IMR-90 (cell line): ENCODE results near the gene TNS1. TPM values are rescaled to one million over a fixed set of nuclear protein-coding genes. Genes with fewer than 3 reads are reported as not detected.

Experiments
- ATAC-seq: fragments of 200-7000 bp; cut with Tn5 transposase; 2 replicates; pipeline ENCODE4 v1.9.1; 2020; ENCODE audit warnings: low read depth, mild to moderate bottlenecking, moderate library complexity
- BruUV-seq: library from RNA; stranded (reverse); fragments of 400-500 nt; replicated peaks from 2 replicates; lab custom pipeline; 2021; lab: Mats Ljungman, UMichigan
- CTCF ChIA-PET: fragments of 300-600 bp; formaldehyde crosslinking; extraction: SDS; loops from one replicate; lab custom pipeline; 2021; ENCODE audit warnings: antibody characterized with exemption; lab: Yijun Ruan, JAX
- POLR2A ChIA-PET: fragments of 300-600 bp; sonication (Branson Sonifier 250); formaldehyde crosslinking; loops from one replicate; lab custom pipeline; 2022; ENCODE audit warnings: antibody characterized with exemption; ENCODE audit not compliant: unreplicated experiment; lab: Charles Lee
- DNase-seq: peaks from one replicate; pipeline ENCODE4 v3.0.0; 2013
- H2AFZ ChIP-seq: replicated peaks from 2 replicates; pipeline ENCODE3; 2013; ENCODE audit warnings: low read length, mild to moderate bottlenecking; ENCODE audit not compliant: poor library complexity
- H2AK5ac ChIP-seq: 2 replicates; pipeline ENCODE4 v1.6.1; 2013; ENCODE audit warnings: low read depth, low read length, inconsistent platforms
- H2AK9ac ChIP-seq: replicated peaks from 2 replicates; pipeline ENCODE3; 2013; ENCODE audit warnings: mild to moderate bottlenecking, low read depth, low read length, moderate library complexity; ENCODE audit not compliant: poor library complexity
- H2BK120ac ChIP-seq: 2 replicates; pipeline ENCODE4 v1.6.1; 2013; ENCODE audit warnings: low read depth, low read length, inconsistent platforms
- H2BK15ac ChIP-seq: 3 replicates; pipeline ENCODE4 v1.6.1; 2013; ENCODE audit warnings: low read depth, low read length, inconsistent platforms
- H2BK20ac ChIP-seq: 2 replicates; pipeline ENCODE4 v1.6.1; 2013; ENCODE audit warnings: low read depth, mild to moderate bottlenecking, inconsistent platforms, low read length, moderate library complexity
- H2BK5ac ChIP-seq: 2 replicates; pipeline ENCODE4 v1.6.1; 2013; ENCODE audit warnings: mild to moderate bottlenecking, low read depth, low read length, inconsistent platforms; ENCODE audit not compliant: poor library complexity, severe bottlenecking
- H3K14ac ChIP-seq: replicated peaks from 2 replicates; pipeline ENCODE4 v1.6.1; 2013; ENCODE audit warnings: low read depth, low read length, inconsistent platforms
- H3K18ac ChIP-seq: 2 replicates; pipeline ENCODE4 v1.6.1; 2013; ENCODE audit warnings: low read depth, low read length, control low read depth
- H3K23ac ChIP-seq: 2 replicates; pipeline ENCODE4 v1.6.1; 2013; ENCODE audit warnings: low read depth, low read length, inconsistent platforms
- H3K27ac ChIP-seq: 2 replicates; pipeline ENCODE4 v1.5.1; 2013; ENCODE audit warnings: mild to moderate bottlenecking, control low read depth, low read length; ENCODE audit not compliant: insufficient read depth
- H3K27me3 ChIP-seq: 2 replicates; pipeline ENCODE4 v1.6.1; 2013; ENCODE audit warnings: low read length; ENCODE audit not compliant: control insufficient read depth, insufficient read depth
- H3K36me3 ChIP-seq: 2 replicates; pipeline ENCODE4 v1.6.1; 2013; ENCODE audit warnings: low read length, mixed read lengths; ENCODE audit not compliant: control insufficient read depth, insufficient read depth
- H3K4ac ChIP-seq: 2 replicates; pipeline ENCODE4 v1.6.1; 2013; ENCODE audit warnings: low read depth, low read length, inconsistent platforms
- H3K4me1 ChIP-seq: 2 replicates; pipeline ENCODE4 v1.6.1; 2013; ENCODE audit warnings: low read length, mixed read lengths; ENCODE audit not compliant: control insufficient read depth, insufficient read depth
- H3K4me2 ChIP-seq: 2 replicates; pipeline ENCODE4 v1.6.1; 2013; ENCODE audit warnings: low read depth, mild to moderate bottlenecking, control low read depth, low read length, moderate library complexity
- H3K4me3 ChIP-seq: 2 replicates; pipeline ENCODE4 v1.5.1; 2013; ENCODE audit warnings: low read depth, mild to moderate bottlenecking, control low read depth, low read length, moderate library complexity; ENCODE audit not compliant: insufficient read depth
- H3K56ac ChIP-seq: 2 replicates; pipeline ENCODE4 v1.6.1; 2013; ENCODE audit warnings: low read length, inconsistent platforms; ENCODE audit not compliant: insufficient read depth; ENCODE audit errors: extremely low read depth
- H3K79me1 ChIP-seq, 2 experiments: 2 replicates each; pipeline ENCODE4 v1.6.1; 2013; ENCODE audit warnings: low read length in 2 of 2, inconsistent platforms in 1 of 2, low read depth in 1 of 2
- H3K9ac ChIP-seq: 2 replicates; pipeline ENCODE4 v1.6.1; 2013; ENCODE audit warnings: low read depth, low read length, control low read depth
- H3K9me1 ChIP-seq: 2 replicates; pipeline ENCODE4 v1.6.1; 2013; ENCODE audit warnings: low read length, inconsistent platforms; ENCODE audit not compliant: insufficient read depth
- H3K9me3 ChIP-seq: 2 replicates; pipeline ENCODE4 v1.6.1; 2013; ENCODE audit warnings: low read length; ENCODE audit not compliant: control insufficient read depth, insufficient read depth
- H4K20me1 ChIP-seq: 2 replicates; pipeline ENCODE4 v1.6.1; 2013; ENCODE audit warnings: low read length, inconsistent platforms; ENCODE audit not compliant: insufficient read depth
- H4K5ac ChIP-seq: 2 replicates; pipeline ENCODE4 v1.6.1; 2013; ENCODE audit warnings: mild to moderate bottlenecking, low read depth, low read length, control low read depth
- H4K8ac ChIP-seq, 2 experiments: 2 replicates each; pipeline ENCODE4 v1.6.1; 2013; ENCODE audit warnings: low read depth in 2 of 2, low read length in 2 of 2, control low read depth in 1 of 2, inconsistent platforms in 1 of 2
- H4K91ac ChIP-seq: 2 replicates; pipeline ENCODE4 v1.6.1; 2013; ENCODE audit warnings: low read depth, low read length, inconsistent platforms; ENCODE audit not compliant: insufficient read depth
- MXI1 ChIP-seq: IDR thresholded peaks from 2 replicates; pipeline ENCODE4 v1.6.1; 2012; ENCODE audit warnings: low read depth, mild to moderate bottlenecking, low read length, moderate library complexity, borderline replicate concordance
- WGBS, 2 experiments: methylation state at CpG; one replicate each; pipeline versions ENCODE4 v1.1.5 to v1.1.7; 2013; ENCODE audit warnings: missing lambda C conversion rate in 2 of 2; ENCODE audit not compliant: insufficient read length in 1 of 2; ENCODE audit errors: extremely low coverage in 2 of 2; 5-methylcytosine and 5-hydroxymethylcytosine counted together
- dilution Hi-C: fragments of 300-500 bp; cut with HindIII; formaldehyde crosslinking; loops from one replicate; pipeline ENCODE4 v1.14.3; 2018; ENCODE audit warnings: low sequenced_read_pairs; ENCODE audit not compliant: unreplicated experiment
- in situ Hi-C: fragments of 300-500 bp; cut with MboI; formaldehyde crosslinking; loops from 3 replicates; pipeline ENCODE4 v1.14.3; 2019; ENCODE audit warnings: low sequenced_read_pairs, inconsistent platforms, mixed read lengths
- intact Hi-C: fragments of 100-400 bp; cut with micrococcal nuclease; formaldehyde crosslinking; loops from 2 replicates; pipeline ENCODE4 v1.10.0; 2022
- polyA plus RNA-seq, 3 experiments: library from polyadenylated mRNA; depleted of rRNA; stranded (reverse); fragments of >200 nt; gene quantifications; 2 replicates each; pipeline ENCODE4 v1.2.3, GENCODE V29; 2012; ENCODE audit warnings: low replicate concordance in 1 of 3
- total RNA-seq: library from RNA; depleted of rRNA; stranded (reverse); fragments of >200 nt; gene quantifications from 2 replicates; pipeline ENCODE4 v1.2.3, GENCODE V29; 2012
- TF ChIP-seq, protein P1 (sequence below): fragments of 150-350 bp; IDR thresholded peaks from 2 replicates; pipeline ENCODE4 v1.6.1; 2017; ENCODE audit warnings: mild to moderate bottlenecking, antibody characterized with exemption, low read length, low read depth
- TF ChIP-seq, protein P2 (sequence below): fragments of 150-350 bp; IDR thresholded peaks from 2 replicates; pipeline ENCODE4 v1.6.1; 2016; ENCODE audit warnings: low read depth, mild to moderate bottlenecking, low read length, moderate library complexity, borderline replicate concordance

TNS1 gene
- total and polyA plus RNA-seq, 2 of the 4 experiments (the other 2 are of a cell fraction): 41.1 to 45.2 TPM

DNA sequence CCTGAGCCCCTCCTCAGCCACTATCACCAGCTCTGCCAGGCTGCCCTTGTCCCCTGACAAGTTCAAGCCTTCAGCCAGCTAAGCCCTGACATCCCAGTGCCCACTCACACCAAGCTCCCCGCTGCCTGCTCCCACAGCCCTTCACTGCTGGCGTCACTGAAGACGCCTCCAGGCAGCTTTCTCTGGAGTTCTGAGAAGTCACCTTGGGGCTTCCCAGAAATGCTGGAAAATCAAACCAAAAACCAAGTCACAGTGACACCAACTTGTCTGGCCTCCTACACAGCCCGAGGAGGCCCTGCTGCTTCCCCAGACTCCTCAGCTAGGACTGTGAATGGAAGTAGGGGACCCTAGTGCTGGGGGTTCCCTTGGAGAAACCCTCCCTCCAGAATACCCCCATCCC, 2.2 kb upstream of the TNS1 start:
- H3K27ac ChIP-seq: no peak overlapping the region
- no TSS peak for BruUV-seq
- peaks cover 30% of the 10 kb centered on the region for H3K9me1 ChIP-seq
- H2BK20ac ChIP-seq: no peak overlapping the region
- no CpG with 5 or more reads among the region's 4 CpGs for WGBS, 2 experiments
- no peak overlapping the region for H3K9ac ChIP-seq
- H2AK5ac ChIP-seq: peak overlapping the region; percentile 31; the same call in 1 of the 2 replicates
- CTCF ChIA-PET: no interaction called here
- H3K4me2 ChIP-seq: no peak overlapping the region
- no peak overlapping the region for H3K4ac ChIP-seq
- intact Hi-C loops: no loop called here
- H3K4me1 ChIP-seq: peaks cover 42% of the 10 kb centered on the region
- H3K56ac ChIP-seq: no peak overlapping the region
- no peaks in the 10 kb centered on the region for H3K9me3 ChIP-seq
- H3K79me1 ChIP-seq: peaks cover 12 to 64% of the 10 kb centered on the region in 2 experiments
- no peaks in the 10 kb centered on the region for H3K36me3 ChIP-seq
- POLR2A ChIA-PET: no interaction called here
- dilution Hi-C loops: no loop called here
- no peak for DNase-seq
- no peak overlapping the region for H2AFZ ChIP-seq
- no peak overlapping the region for H3K14ac ChIP-seq
- no peak overlapping the region for H3K4me3 ChIP-seq
- no peak overlapping the region for H4K91ac ChIP-seq
- H4K20me1 ChIP-seq: peaks cover 10% of the 10 kb centered on the region; the same call in 1 of the 2 replicates
- H2BK15ac ChIP-seq: no peak overlapping the region
- H4K5ac ChIP-seq: no peak overlapping the region
- no peak overlapping the region for H3K18ac ChIP-seq
- TF ChIP-seq, protein P1, sequence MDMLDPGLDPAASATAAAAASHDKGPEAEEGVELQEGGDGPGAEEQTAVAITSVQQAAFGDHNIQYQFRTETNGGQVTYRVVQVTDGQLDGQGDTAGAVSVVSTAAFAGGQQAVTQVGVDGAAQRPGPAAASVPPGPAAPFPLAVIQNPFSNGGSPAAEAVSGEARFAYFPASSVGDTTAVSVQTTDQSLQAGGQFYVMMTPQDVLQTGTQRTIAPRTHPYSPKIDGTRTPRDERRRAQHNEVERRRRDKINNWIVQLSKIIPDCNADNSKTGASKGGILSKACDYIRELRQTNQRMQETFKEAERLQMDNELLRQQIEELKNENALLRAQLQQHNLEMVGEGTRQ: no peak
- TF ChIP-seq, protein P2, sequence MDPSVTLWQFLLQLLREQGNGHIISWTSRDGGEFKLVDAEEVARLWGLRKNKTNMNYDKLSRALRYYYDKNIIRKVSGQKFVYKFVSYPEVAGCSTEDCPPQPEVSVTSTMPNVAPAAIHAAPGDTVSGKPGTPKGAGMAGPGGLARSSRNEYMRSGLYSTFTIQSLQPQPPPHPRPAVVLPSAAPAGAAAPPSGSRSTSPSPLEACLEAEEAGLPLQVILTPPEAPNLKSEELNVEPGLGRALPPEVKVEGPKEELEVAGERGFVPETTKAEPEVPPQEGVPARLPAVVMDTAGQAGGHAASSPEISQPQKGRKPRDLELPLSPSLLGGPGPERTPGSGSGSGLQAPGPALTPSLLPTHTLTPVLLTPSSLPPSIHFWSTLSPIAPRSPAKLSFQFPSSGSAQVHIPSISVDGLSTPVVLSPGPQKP: no peak
- no peak for TF ChIP-seq MXI1
- no peak overlapping the region for H2BK120ac ChIP-seq
- H3K27me3 ChIP-seq: no peaks in the 10 kb centered on the region
- no peak overlapping the region for H2BK5ac ChIP-seq
- ATAC-seq: no peak
- H3K23ac ChIP-seq: no peak overlapping the region
- no peak overlapping the region for H2AK9ac ChIP-seq
- in situ Hi-C loops: no loop called here
- H4K8ac ChIP-seq: no peak overlapping the region
